WTC11 (cell line): ENCODE measurements around the gene PIEZO1. TPM values are rescaled to one million over a fixed set of nuclear protein-coding genes. Genes with fewer than 3 reads are reported as not detected.
A peak's percentile ranks its signal among the peaks of the same experiment; 100 is the strongest.

Source experiments
- ATAC-seq: fragments of 200-7000 bp; cut with Tn5 transposase; 2 replicates; pipeline ENCODE4 v1.10.0; 2021; ENCODE audit warnings: mild to moderate bottlenecking, moderate library complexity
- CTCF ChIA-PET: fragments of 300-600 bp; sonication (Branson Sonifier 250); formaldehyde crosslinking; loops from one replicate; lab custom pipeline; 2021; ENCODE audit warnings: antibody characterized with exemption; lab: Charles Lee
- POLR2A ChIA-PET: fragments of 350-600 bp; sonication (Branson Sonifier 250); formaldehyde crosslinking; loops from one replicate; lab custom pipeline; 2021; ENCODE audit warnings: antibody characterized with exemption; lab: Charles Lee
- DNase-seq: peaks from one replicate; pipeline ENCODE4 v3.0.0; 2021; ENCODE audit warnings: low spot score
- H3K27ac Mint-ChIP-seq: 2 replicates; pipeline ENCODE4 v1.8.0; 2021; ENCODE audit warnings: mixed read lengths
- H3K27me3 Mint-ChIP-seq: 2 replicates; pipeline ENCODE4 v1.8.0; 2021; ENCODE audit warnings: low read depth, mild to moderate bottlenecking, moderate library complexity, mixed read lengths
- H3K36me3 Mint-ChIP-seq: 2 replicates; pipeline ENCODE4 v1.8.0; 2021; ENCODE audit warnings: mixed read lengths
- H3K4me1 Mint-ChIP-seq: 2 replicates; pipeline ENCODE4 v1.8.0; 2022; ENCODE audit warnings: mixed read lengths
- H3K4me3 Mint-ChIP-seq: 2 replicates; pipeline ENCODE4 v1.8.0; 2021; ENCODE audit warnings: mild to moderate bottlenecking, moderate library complexity, mixed read lengths
- H3K9me3 Mint-ChIP-seq: 2 replicates; pipeline ENCODE4 v1.8.0; 2021; ENCODE audit warnings: mixed read lengths
- CBFB ChIP-seq: sonication (generic); formaldehyde crosslinking; IDR thresholded peaks from 2 replicates; pipeline ENCODE4 v1.8.1; 2022; ENCODE audit warnings: mild to moderate bottlenecking, low read depth, missing genetic modification reagents
- EMX1 ChIP-seq: fragments of 250-450 bp; sonication (Bioruptor Pico); IDR thresholded peaks from 2 replicates; pipeline ENCODE4 v1.8.0; 2021; ENCODE audit warnings: mild to moderate bottlenecking
- ETV6 ChIP-seq: sonication (generic); formaldehyde crosslinking; IDR thresholded peaks from 2 replicates; pipeline ENCODE4 v1.8.1; 2022; ENCODE audit warnings: mild to moderate bottlenecking, missing genetic modification reagents
- FOXP1 ChIP-seq: sonication (generic); formaldehyde crosslinking; IDR thresholded peaks from 2 replicates; pipeline ENCODE4 v1.8.0; 2022; ENCODE audit warnings: missing genetic modification reagents, mild to moderate bottlenecking, moderate library complexity, borderline replicate concordance
- IRF2 ChIP-seq: sonication (generic); formaldehyde crosslinking; IDR thresholded peaks from 2 replicates; pipeline ENCODE4 v1.8.0; 2022; ENCODE audit warnings: low read depth, missing genetic modification reagents, borderline replicate concordance
- MXD4 ChIP-seq: fragments of 250-450 bp; sonication (Bioruptor Pico); IDR thresholded peaks from 2 replicates; pipeline ENCODE4 v1.8.0; 2021; ENCODE audit warnings: mild to moderate bottlenecking, moderate library complexity, borderline replicate concordance
- NR1H2 ChIP-seq: sonication (generic); formaldehyde crosslinking; IDR thresholded peaks from 2 replicates; pipeline ENCODE4 v1.9.0; 2021; ENCODE audit warnings: mild to moderate bottlenecking, moderate library complexity, missing genetic modification reagents
- NR2C2 ChIP-seq: sonication (generic); formaldehyde crosslinking; IDR thresholded peaks from 2 replicates; pipeline ENCODE4 v1.8.0; 2022; ENCODE audit warnings: mild to moderate bottlenecking, missing genetic modification reagents
- PREB ChIP-seq: sonication (generic); formaldehyde crosslinking; IDR thresholded peaks from 2 replicates; pipeline ENCODE4 v1.8.1; 2022; ENCODE audit warnings: mild to moderate bottlenecking, missing genetic modification reagents, moderate library complexity, borderline replicate concordance
- PRRX2 ChIP-seq: fragments of 250-450 bp; sonication (Bioruptor Pico); IDR thresholded peaks from 2 replicates; pipeline ENCODE4 v1.8.0; 2021; ENCODE audit warnings: mild to moderate bottlenecking
- RORB ChIP-seq: fragments of 250-450 bp; sonication (Bioruptor Pico); IDR thresholded peaks from 2 replicates; pipeline ENCODE4 v1.9.0; 2021; ENCODE audit warnings: mild to moderate bottlenecking
- SMAD3 ChIP-seq: sonication (generic); formaldehyde crosslinking; IDR thresholded peaks from 2 replicates; pipeline ENCODE4 v1.8.0; 2022; ENCODE audit warnings: missing genetic modification reagents, mild to moderate bottlenecking, borderline replicate concordance
- SMAD4 ChIP-seq: sonication (generic); formaldehyde crosslinking; IDR thresholded peaks from 2 replicates; pipeline ENCODE4 v1.8.0; 2022; ENCODE audit warnings: mild to moderate bottlenecking, missing genetic modification reagents
- SOX15 ChIP-seq: fragments of 250-450 bp; sonication (Bioruptor Pico); IDR thresholded peaks from 2 replicates; pipeline ENCODE4 v1.9.0; 2021; ENCODE audit warnings: mild to moderate bottlenecking
- ZNF281 ChIP-seq: sonication (generic); formaldehyde crosslinking; IDR thresholded peaks from 2 replicates; pipeline ENCODE4 v1.8.0; 2023; ENCODE audit warnings: mild to moderate bottlenecking, missing genetic modification reagents
- ZNF317 ChIP-seq: sonication (generic); formaldehyde crosslinking; IDR thresholded peaks from 2 replicates; pipeline ENCODE4 v1.8.1; 2023; ENCODE audit warnings: low read depth, mild to moderate bottlenecking, moderate library complexity, missing genetic modification reagents, borderline replicate concordance
- ZNF423 ChIP-seq: fragments of 250-450 bp; sonication (Bioruptor Pico); IDR thresholded peaks from 2 replicates; pipeline ENCODE4 v2.1.2; 2022; ENCODE audit warnings: mild to moderate bottlenecking, moderate library complexity
- ZSCAN18 ChIP-seq: fragments of 250-450 bp; sonication (Bioruptor Pico); IDR thresholded peaks from 2 replicates; pipeline ENCODE4 v2.1.2; 2022; ENCODE audit warnings: mild to moderate bottlenecking, moderate library complexity
- total RNA-seq: library from RNA; stranded (reverse); gene quantifications from 3 replicates; pipeline ENCODE4 v1.2.3, GENCODE V29; 2021
- TF ChIP-seq, protein P1 (sequence below): fragments of 250-450 bp; sonication (Bioruptor Pico); conservative IDR thresholded peaks from 2 replicates; pipeline ENCODE4 v1.9.0; 2021; ENCODE audit warnings: mild to moderate bottlenecking
- TF ChIP-seq, protein P2 (sequence below): sonication (generic); formaldehyde crosslinking; conservative IDR thresholded peaks from 2 replicates; pipeline ENCODE4 v1.8.1; 2022; ENCODE audit warnings: mild to moderate bottlenecking, missing genetic modification reagents
- TF ChIP-seq, protein P3 (sequence below): sonication (generic); formaldehyde crosslinking; IDR thresholded peaks from 2 replicates; pipeline ENCODE4 v1.8.0; 2022; ENCODE audit warnings: mild to moderate bottlenecking, missing genetic modification reagents
- TF ChIP-seq, protein P4 (sequence below): sonication (generic); formaldehyde crosslinking; IDR thresholded peaks from 2 replicates; pipeline ENCODE4 v1.8.1; 2022; ENCODE audit warnings: mild to moderate bottlenecking, moderate library complexity, missing genetic modification reagents
- TF ChIP-seq, protein P5 (sequence below): sonication (generic); formaldehyde crosslinking; conservative IDR thresholded peaks from 2 replicates; pipeline ENCODE4 v1.8.1; 2023; ENCODE audit warnings: mild to moderate bottlenecking, low read depth, missing genetic modification reagents, moderate library complexity

The PIEZO1 gene
- total RNA-seq, 1 experiment from 2014 or later = 71.3 TPM

- Mint-ChIP-seq H3K4me3 (no peak overlapping the region), H3K4me1 (no peaks in the 10 kb centered on the region)
- CTCF ChIA-PET = interaction anchor here (2.4 kb wide), 1 partner anchor 335 kb away, joined by 8 read pairs; no protein-coding TSS in a partner anchor
- no peak for TF ChIP-seq NR1H2 (CRISPR knock-in tag)
- no peak for TF ChIP-seq SOX15 (CRISPR knock-in tag)
- TF ChIP-seq NR2C2 = no peak
- TF ChIP-seq ZNF423 = no peak
- TF ChIP-seq PREB = no peak
- no peak for TF ChIP-seq ETV6
- no peak for TF ChIP-seq EMX1 (CRISPR knock-in tag)
- no peak for TF ChIP-seq IRF2 (CRISPR knock-in tag)
- TF ChIP-seq, protein P1, sequence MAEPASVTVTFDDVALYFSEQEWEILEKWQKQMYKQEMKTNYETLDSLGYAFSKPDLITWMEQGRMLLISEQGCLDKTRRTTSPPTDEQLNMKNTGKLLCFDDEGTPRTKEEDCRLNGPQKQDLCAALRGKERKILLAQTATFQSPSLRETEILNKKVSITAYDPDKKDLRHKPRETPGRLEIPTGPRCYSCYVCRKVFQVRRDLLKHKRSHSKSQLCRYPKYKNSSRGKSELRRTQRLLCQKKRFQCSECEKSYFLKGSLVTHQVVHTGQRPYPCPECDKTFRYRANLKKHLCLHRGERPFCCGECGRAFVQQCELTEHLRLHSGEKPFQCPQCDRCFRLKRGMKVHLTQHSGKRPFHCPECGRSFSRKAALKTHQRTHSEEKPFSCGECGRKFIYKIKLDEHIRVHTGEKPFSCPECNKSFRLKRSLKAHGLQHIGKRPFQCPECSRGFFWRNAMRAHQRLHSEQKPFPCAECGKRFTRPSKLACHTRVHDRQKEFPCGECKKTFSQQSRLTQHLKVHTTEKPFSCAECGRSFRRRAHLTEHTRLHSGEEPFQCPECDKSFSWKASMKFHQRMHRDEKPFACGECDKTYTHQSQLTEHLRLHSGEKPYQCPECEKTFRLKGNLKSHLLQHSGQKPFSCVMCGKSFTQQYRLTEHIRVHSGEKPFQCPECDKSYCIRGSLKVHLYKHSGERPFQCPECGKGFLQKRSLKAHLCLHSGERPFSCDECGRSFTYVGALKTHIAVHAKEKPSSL (CRISPR knock-in tag) = no peak
- TF ChIP-seq, protein P2, sequence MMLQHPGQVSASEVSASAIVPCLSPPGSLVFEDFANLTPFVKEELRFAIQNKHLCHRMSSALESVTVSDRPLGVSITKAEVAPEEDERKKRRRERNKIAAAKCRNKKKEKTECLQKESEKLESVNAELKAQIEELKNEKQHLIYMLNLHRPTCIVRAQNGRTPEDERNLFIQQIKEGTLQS = no peak
- TF ChIP-seq SMAD3 (CRISPR knock-in tag) = no peak
- TF ChIP-seq, protein P3, sequence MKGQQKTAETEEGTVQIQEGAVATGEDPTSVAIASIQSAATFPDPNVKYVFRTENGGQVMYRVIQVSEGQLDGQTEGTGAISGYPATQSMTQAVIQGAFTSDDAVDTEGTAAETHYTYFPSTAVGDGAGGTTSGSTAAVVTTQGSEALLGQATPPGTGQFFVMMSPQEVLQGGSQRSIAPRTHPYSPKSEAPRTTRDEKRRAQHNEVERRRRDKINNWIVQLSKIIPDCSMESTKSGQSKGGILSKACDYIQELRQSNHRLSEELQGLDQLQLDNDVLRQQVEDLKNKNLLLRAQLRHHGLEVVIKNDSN (CRISPR knock-in tag) = no peak
- TF ChIP-seq, protein P4, sequence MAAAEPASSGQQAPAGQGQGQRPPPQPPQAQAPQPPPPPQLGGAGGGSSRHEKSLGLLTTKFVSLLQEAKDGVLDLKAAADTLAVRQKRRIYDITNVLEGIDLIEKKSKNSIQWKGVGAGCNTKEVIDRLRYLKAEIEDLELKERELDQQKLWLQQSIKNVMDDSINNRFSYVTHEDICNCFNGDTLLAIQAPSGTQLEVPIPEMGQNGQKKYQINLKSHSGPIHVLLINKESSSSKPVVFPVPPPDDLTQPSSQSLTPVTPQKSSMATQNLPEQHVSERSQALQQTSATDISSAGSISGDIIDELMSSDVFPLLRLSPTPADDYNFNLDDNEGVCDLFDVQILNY = no peak
- no peak for TF ChIP-seq ZNF317
- no peak for TF ChIP-seq PRRX2 (CRISPR knock-in tag)
- TF ChIP-seq FOXP1 = no peak
- no peak for TF ChIP-seq MXD4 (CRISPR knock-in tag)
- TF ChIP-seq, all 79 proteins: peak for 0
- POLR2A ChIA-PET = no interaction called here
- ATAC-seq (peak; percentile 22; the same call in 1 of the 2 replicates), DNase-seq (no peak)
- H3K27ac Mint-ChIP-seq = no peak overlapping the region
- H3K36me3 Mint-ChIP-seq = peaks cover 2% of the 10 kb centered on the region; the same call in 1 of the 2 replicates
- H3K27me3 Mint-ChIP-seq = no peaks in the 10 kb centered on the region
- no peaks in the 10 kb centered on the region for H3K9me3 Mint-ChIP-seq
Observed at GRCh38 chr16:88831838-88832237, 46.8 kb upstream of the PIEZO1 start.

- ChIA-PET POLR2A (interaction anchor here (0.6 kb wide), 1 partner anchor 227 kb away, joined by 3 read pairs; no protein-coding TSS in a partner anchor), CTCF (interaction anchor here (1.2 to 1.3 kb wide), 2 partner anchors 93 to 337 kb away, joined by 6 read pairs; no protein-coding TSS in a partner anchor)
- H3K36me3 Mint-ChIP-seq = peaks cover 2% of the 10 kb centered on the region; the same call in 1 of the 2 replicates
- no peaks in the 10 kb centered on the region for H3K9me3 Mint-ChIP-seq
- no peaks in the 10 kb centered on the region for H3K27me3 Mint-ChIP-seq
- ATAC-seq = no peak
- H3K4me1 Mint-ChIP-seq = no peaks in the 10 kb centered on the region
- no peak for DNase-seq
- H3K27ac Mint-ChIP-seq = peak overlapping the region; percentile 49; the same call in 1 of the 2 replicates
- H3K4me3 Mint-ChIP-seq = no peak overlapping the region
- TF ChIP-seq PREB (no peak), SMAD4 (CRISPR knock-in tag) (no peak), RORB (CRISPR knock-in tag) (no peak), CBFB (CRISPR knock-in tag) (no peak), ZSCAN18 (CRISPR knock-in tag) (no peak), ZNF281 (CRISPR knock-in tag) (no peak)
- TF ChIP-seq, protein P5, sequence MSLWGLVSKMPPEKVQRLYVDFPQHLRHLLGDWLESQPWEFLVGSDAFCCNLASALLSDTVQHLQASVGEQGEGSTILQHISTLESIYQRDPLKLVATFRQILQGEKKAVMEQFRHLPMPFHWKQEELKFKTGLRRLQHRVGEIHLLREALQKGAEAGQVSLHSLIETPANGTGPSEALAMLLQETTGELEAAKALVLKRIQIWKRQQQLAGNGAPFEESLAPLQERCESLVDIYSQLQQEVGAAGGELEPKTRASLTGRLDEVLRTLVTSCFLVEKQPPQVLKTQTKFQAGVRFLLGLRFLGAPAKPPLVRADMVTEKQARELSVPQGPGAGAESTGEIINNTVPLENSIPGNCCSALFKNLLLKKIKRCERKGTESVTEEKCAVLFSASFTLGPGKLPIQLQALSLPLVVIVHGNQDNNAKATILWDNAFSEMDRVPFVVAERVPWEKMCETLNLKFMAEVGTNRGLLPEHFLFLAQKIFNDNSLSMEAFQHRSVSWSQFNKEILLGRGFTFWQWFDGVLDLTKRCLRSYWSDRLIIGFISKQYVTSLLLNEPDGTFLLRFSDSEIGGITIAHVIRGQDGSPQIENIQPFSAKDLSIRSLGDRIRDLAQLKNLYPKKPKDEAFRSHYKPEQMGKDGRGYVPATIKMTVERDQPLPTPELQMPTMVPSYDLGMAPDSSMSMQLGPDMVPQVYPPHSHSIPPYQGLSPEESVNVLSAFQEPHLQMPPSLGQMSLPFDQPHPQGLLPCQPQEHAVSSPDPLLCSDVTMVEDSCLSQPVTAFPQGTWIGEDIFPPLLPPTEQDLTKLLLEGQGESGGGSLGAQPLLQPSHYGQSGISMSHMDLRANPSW (CRISPR knock-in tag) = no peak
Observed at GRCh38 chr16:88830783-88831182, 45.8 kb upstream of the PIEZO1 start.
